ENCODE results near the gene TAP1. TPM values are rescaled to one million over a fixed set of nuclear protein-coding genes. Genes with fewer than 3 reads are reported as not detected.

The TAP1 gene
- total and polyA plus RNA-seq, 9 of the 15 experiments (the other 6 are each of a cell fraction or from before 2014, with no cell fraction given): 1.3 to 6.0 (median 4.2) TPM

DNA sequence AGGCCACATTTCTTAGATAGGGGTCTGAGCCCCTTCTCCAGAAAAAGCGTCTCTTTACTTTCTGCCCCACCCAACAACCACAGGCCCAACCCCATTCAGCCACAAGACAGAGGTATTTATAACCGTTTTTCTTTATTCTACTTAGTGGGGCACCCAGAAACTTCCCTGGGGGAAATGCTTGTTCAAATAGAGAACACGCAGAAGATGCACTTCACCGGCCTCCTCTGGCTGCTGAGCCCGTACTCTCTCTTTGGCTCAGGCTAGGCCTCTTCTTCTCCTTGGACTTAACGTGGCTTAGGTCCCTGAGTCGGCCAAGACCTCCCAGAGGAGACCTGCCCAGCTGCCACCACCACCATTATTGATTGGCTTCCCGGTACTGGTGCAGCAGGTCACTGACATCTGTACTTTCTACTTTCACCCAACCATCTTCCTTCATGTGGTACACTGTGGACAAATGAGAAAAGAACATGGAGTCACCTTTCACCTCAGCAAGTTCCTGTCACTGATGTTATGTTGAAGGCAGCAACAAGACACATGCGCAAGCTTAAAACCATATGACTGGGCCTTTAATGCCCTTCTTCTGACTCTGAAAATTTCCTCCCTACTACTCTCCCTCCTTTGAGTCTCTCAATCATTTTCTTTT is 12.8 kb downstream of the TAP1 start:
- CTCF ChIA-PET (ENCODE audit: low intra/inter-chr PET ratio): interaction anchor here (0.9 to 6.6 kb wide), 2 partner anchors 13 to 27 kb away, joined by 6 to 66 read pairs; partner anchors contain the start of genes PSMB9 and TAP1
- no peak overlapping the region for H3K9ac ChIP-seq (ENCODE audit: insufficient read depth in 1 of 2, low read depth in 2 of 2, low read length in 2 of 2)
- no peaks in the 10 kb centered on the region for H3K9me3 ChIP-seq (replicated peaks; ENCODE audit: control insufficient read depth, insufficient read depth, low read depth, low read length)
- no TSS peak for BruUV-seq (replicated peaks)
- no peaks in the 10 kb centered on the region for H3K9me1 ChIP-seq (ENCODE audit: control insufficient read depth, insufficient read depth, low read length)
- H3K27ac ChIP-seq (ENCODE audit: extremely low read depth, low read depth, low read length): no peak overlapping the region
- DNase-seq (ENCODE audit: extremely low read depth in 1 of 4, low spot score in 3 of 4): no peak
- no peaks in the 10 kb centered on the region for H4K20me1 ChIP-seq (replicated peaks; ENCODE audit: control insufficient read depth, insufficient read depth, low read length)
- ATAC-seq: no peak
- peak overlapping the region; percentile 25; the same call in 1 of the 2 replicates for H2AFZ ChIP-seq (ENCODE audit: low read depth, low read length)
- peaks cover 11% of the 10 kb centered on the region; the same call in 2 of the 3 replicates for H3K79me2 ChIP-seq (ENCODE audit: control insufficient read depth, insufficient read depth, low read length)
- TF ChIP-seq, protein P1, sequence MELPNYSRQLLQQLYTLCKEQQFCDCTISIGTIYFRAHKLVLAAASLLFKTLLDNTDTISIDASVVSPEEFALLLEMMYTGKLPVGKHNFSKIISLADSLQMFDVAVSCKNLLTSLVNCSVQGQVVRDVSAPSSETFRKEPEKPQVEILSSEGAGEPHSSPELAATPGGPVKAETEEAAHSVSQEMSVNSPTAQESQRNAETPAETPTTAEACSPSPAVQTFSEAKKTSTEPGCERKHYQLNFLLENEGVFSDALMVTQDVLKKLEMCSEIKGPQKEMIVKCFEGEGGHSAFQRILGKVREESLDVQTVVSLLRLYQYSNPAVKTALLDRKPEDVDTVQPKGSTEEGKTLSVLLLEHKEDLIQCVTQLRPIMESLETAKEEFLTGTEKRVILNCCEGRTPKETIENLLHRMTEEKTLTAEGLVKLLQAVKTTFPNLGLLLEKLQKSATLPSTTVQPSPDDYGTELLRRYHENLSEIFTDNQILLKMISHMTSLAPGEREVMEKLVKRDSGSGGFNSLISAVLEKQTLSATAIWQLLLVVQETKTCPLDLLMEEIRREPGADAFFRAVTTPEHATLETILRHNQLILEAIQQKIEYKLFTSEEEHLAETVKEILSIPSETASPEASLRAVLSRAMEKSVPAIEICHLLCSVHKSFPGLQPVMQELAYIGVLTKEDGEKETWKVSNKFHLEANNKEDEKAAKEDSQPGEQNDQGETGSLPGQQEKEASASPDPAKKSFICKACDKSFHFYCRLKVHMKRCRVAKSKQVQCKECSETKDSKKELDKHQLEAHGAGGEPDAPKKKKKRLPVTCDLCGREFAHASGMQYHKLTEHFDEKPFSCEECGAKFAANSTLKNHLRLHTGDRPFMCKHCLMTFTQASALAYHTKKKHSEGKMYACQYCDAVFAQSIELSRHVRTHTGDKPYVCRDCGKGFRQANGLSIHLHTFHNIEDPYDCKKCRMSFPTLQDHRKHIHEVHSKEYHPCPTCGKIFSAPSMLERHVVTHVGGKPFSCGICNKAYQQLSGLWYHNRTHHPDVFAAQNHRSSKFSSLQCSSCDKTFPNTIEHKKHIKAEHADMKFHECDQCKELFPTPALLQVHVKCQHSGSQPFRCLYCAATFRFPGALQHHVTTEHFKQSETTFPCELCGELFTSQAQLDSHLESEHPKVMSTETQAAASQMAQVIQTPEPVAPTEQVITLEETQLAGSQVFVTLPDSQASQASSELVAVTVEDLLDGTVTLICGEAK (IDR thresholded peaks at IDR 0.05): no peak
- TF ChIP-seq, protein P1 (CRISPR knock-in tag; IDR thresholded peaks at IDR 0.05): no peak
- no peak for TF ChIP-seq TBL1XR1 (IDR thresholded peaks at IDR 0.05; ENCODE audit: low read length in 2 of 2)
- TF ChIP-seq CSDE1 (IDR thresholded peaks at IDR 0.05): no peak
- POLR2A ChIA-PET: interaction anchor here (0.8 to 5.1 kb wide), 2 partner anchors 16 to 448 kb away, joined by 4 to 56 read pairs; partner anchors contain the start of genes PSMB9, TAP1 and WDR46
- peaks cover 9 to 22% of the 10 kb centered on the region in 2 experiments; a peak in 4 of 5 replicates for H3K4me1 ChIP-seq (replicated peaks in 1 of 2; ENCODE audit: control insufficient read depth in 2 of 2, insufficient read depth in 2 of 2, low read length in 2 of 2)
- peaks cover 12% of the 10 kb centered on the region; the same call in 2 of the 3 replicates for H3K36me3 ChIP-seq (ENCODE audit: control insufficient read depth, insufficient read depth, low read length)
- no peak overlapping the region for H3K4me2 ChIP-seq (ENCODE audit: insufficient read depth, low read length)
- intact Hi-C loops (cut with micrococcal nuclease) (no loop called here), in situ Hi-C loops (cut with MboI) (no loop called here)
- no peak for FAIRE-seq
- WGBS (ENCODE audit: insufficient coverage, low coverage, missing lambda C conversion rate): 49% methylated on average over 9 of the region's 9 CpGs
- no peak overlapping the region for H3K4me3 ChIP-seq
- H3K27me3 ChIP-seq (ENCODE audit: control insufficient read depth in 2 of 2, insufficient read depth in 2 of 2, low read length in 2 of 2): peaks cover 0 to 12% of the 10 kb centered on the region in 2 experiments; a peak in 2 of 5 replicates

Measured in K562 (cell line).